HUES6 (cell line): ENCODE results near the gene NPC1L1.

ENCODE experiments used
- H3K27ac ChIP-seq: 2 replicates; pipeline ENCODE4 v1.7.0; 2013; ENCODE audit warnings: low read depth, mild to moderate bottlenecking, low read length, inconsistent platforms
- H3K27me3 ChIP-seq: 2 replicates; pipeline ENCODE4 v1.6.1; 2013; ENCODE audit warnings: low read length; ENCODE audit not compliant: control insufficient read depth, insufficient read depth
- H3K36me3 ChIP-seq: 2 replicates; pipeline ENCODE4 v1.6.1; 2013; ENCODE audit warnings: low read length; ENCODE audit not compliant: control insufficient read depth, insufficient read depth
- H3K4me1 ChIP-seq: 2 replicates; pipeline ENCODE4 v1.6.1; 2013; ENCODE audit warnings: low read length; ENCODE audit not compliant: control insufficient read depth, insufficient read depth
- H3K4me3 ChIP-seq: 2 replicates; pipeline ENCODE4 v1.5.1; 2013; ENCODE audit warnings: low read depth, low read length
- H3K9ac ChIP-seq: one replicate; pipeline ENCODE4 v1.6.1; 2013; ENCODE audit warnings: mild to moderate bottlenecking, low read length
- H3K9me3 ChIP-seq: 2 replicates; pipeline ENCODE4 v1.6.1; 2013; ENCODE audit warnings: low read depth, low read length; ENCODE audit not compliant: control insufficient read depth, insufficient read depth

NPC1L1 gene

GRCh38 chr7:44494960-44495359 lies 46.2 kb downstream of the NPC1L1 start:
- Histone ChIP-seq H3K36me3 (no peaks in the 10 kb centered on the region), H3K27me3 (no peaks in the 10 kb centered on the region), H3K27ac (no peak overlapping the region), H3K9me3 (no peaks in the 10 kb centered on the region), H3K4me1 (peaks cover 5% of the 10 kb centered on the region; the same call in 1 of the 2 replicates), H3K4me3 (no peak overlapping the region), H3K9ac (no peak overlapping the region)

GRCh38 chr7:44491229-44491628 lies 49.9 kb downstream of the NPC1L1 start:
- Histone ChIP-seq H3K4me3 (peak overlapping the region; percentile 88), H3K27ac (peak overlapping the region; percentile 100), H3K4me1 (peaks cover 12% of the 10 kb centered on the region), H3K27me3 (no peaks in the 10 kb centered on the region), H3K9ac (peak overlapping the region; percentile 93), H3K9me3 (no peaks in the 10 kb centered on the region), H3K36me3 (0 out of 2 replicates have a peak, but pooled peaks cover 3% of the 10 kb centered on the region)

GRCh38 chr7:44490351-44491200 lies 50.6 kb downstream of the NPC1L1 start, which contains the start of gene NUDCD3:
Gene NUDCD3, minus strand, starts transcription at chr7:44490658. Its CDS starts 58 bp downstream, at chr7:44490600.
- H3K27ac ChIP-seq: peak within 1 kb of the TSS; percentile 100
- no peaks in the 10 kb centered on the region for H3K27me3 ChIP-seq
- H3K9ac ChIP-seq: peak within 1 kb of the TSS; percentile 93
- H3K36me3 ChIP-seq: peaks cover 7% of the 10 kb centered on the region; the same call in 1 of the 2 replicates
- H3K4me1 ChIP-seq: peaks cover 12% of the 10 kb centered on the region
- peak within 1 kb of the TSS; percentile 88 for H3K4me3 ChIP-seq
- no peaks in the 10 kb centered on the region for H3K9me3 ChIP-seq

GRCh38 chr7:44489955-44490350 lies 51.2 kb downstream of the NPC1L1 start:
- Histone ChIP-seq H3K4me3 (peak overlapping the region; percentile 88), H3K9ac (peak overlapping the region; percentile 93), H3K9me3 (no peaks in the 10 kb centered on the region), H3K27ac (peak overlapping the region; percentile 100; the same call in 1 of the 2 replicates), H3K4me1 (peaks cover 12% of the 10 kb centered on the region), H3K27me3 (no peaks in the 10 kb centered on the region), H3K36me3 (peaks cover 13% of the 10 kb centered on the region)

GRCh38 chr7:44488955-44489354 lies 52.2 kb downstream of the NPC1L1 start:
- Histone ChIP-seq H3K4me3 (peak overlapping the region; percentile 88), H3K9me3 (no peaks in the 10 kb centered on the region), H3K27ac (no peak overlapping the region), H3K27me3 (no peaks in the 10 kb centered on the region), H3K36me3 (peaks cover 23% of the 10 kb centered on the region), H3K9ac (no peak overlapping the region), H3K4me1 (peaks cover 12% of the 10 kb centered on the region)

- Histone ChIP-seq H3K4me3 (no peak overlapping the region), H3K4me1 (peaks cover 12% of the 10 kb centered on the region), H3K9ac (no peak overlapping the region), H3K27me3 (no peaks in the 10 kb centered on the region), H3K9me3 (no peaks in the 10 kb centered on the region), H3K27ac (no peak overlapping the region), H3K36me3 (peaks cover 46% of the 10 kb centered on the region)
Observed at GRCh38 chr7:44486693-44487092, 54.4 kb downstream of the NPC1L1 start.

- Histone ChIP-seq H3K36me3 (peaks cover 53% of the 10 kb centered on the region), H3K4me3 (no peak overlapping the region)
Observed at GRCh38 chr7:44486001-44486400, 55.1 kb downstream of the NPC1L1 start.

GRCh38 chr7:44484482-44485313 lies 56.4 kb downstream of the NPC1L1 start:
- no peak overlapping the region for H3K4me3 ChIP-seq
- no peak overlapping the region for H3K27ac ChIP-seq
- peaks cover 6% of the 10 kb centered on the region for H3K4me1 ChIP-seq
- H3K9me3 ChIP-seq: no peaks in the 10 kb centered on the region
- H3K36me3 ChIP-seq: peaks cover 65% of the 10 kb centered on the region
- H3K9ac ChIP-seq: no peak overlapping the region
- no peaks in the 10 kb centered on the region for H3K27me3 ChIP-seq

More at GRCh38 chr7:44486001-44486400, 55.1 kb downstream of the NPC1L1 start:
- Histone ChIP-seq H3K9me3 (no peaks in the 10 kb centered on the region), H3K9ac (no peak overlapping the region), H3K27me3 (no peaks in the 10 kb centered on the region), H3K27ac (no peak overlapping the region), H3K4me1 (peaks cover 7% of the 10 kb centered on the region)

GRCh38 chr7:44482502-44483485 lies 58.3 kb downstream of the NPC1L1 start:
- Histone ChIP-seq H3K9me3 (no peaks in the 10 kb centered on the region), H3K4me3 (no peak overlapping the region), H3K4me1 (no peaks in the 10 kb centered on the region), H3K27me3 (no peaks in the 10 kb centered on the region), H3K9ac (no peak overlapping the region), H3K27ac (no peak overlapping the region), H3K36me3 (peaks cover 76% of the 10 kb centered on the region)

GRCh38 chr7:44477938-44478337 lies 63.2 kb downstream of the NPC1L1 start:
- peaks cover 68% of the 10 kb centered on the region for H3K36me3 ChIP-seq
- no peak overlapping the region for H3K4me3 ChIP-seq
- H3K4me1 ChIP-seq: no peaks in the 10 kb centered on the region
- H3K9ac ChIP-seq: no peak overlapping the region
- no peaks in the 10 kb centered on the region for H3K9me3 ChIP-seq
- no peaks in the 10 kb centered on the region for H3K27me3 ChIP-seq
- no peak overlapping the region for H3K27ac ChIP-seq
